Activated B cell treated with CpG ODN at 0.5 μM for 24 hours (primary cell): Measurements from ENCODE around the gene DNAH8. TPM values are rescaled to one million over a fixed set of nuclear protein-coding genes. Genes with fewer than 3 reads are reported as not detected.
"Not testable (repeated sequence)": the region's sequence is repeated elsewhere in the genome, so short reads cannot be mapped to it uniquely, and the experiment has no call there.

ENCODE experiments used
- ATAC-seq: fragments of 200-7000 bp; cut with Tn5 transposase; one replicate; pipeline ENCODE4 v1.10.0; 2021; ENCODE audit warnings: low read depth, mild to moderate bottlenecking, moderate library complexity
- CTCF ChIA-PET: fragments of 350-600 bp; sonication (Branson Sonifier 250); formaldehyde crosslinking; loops from one replicate; lab custom pipeline; 2021; ENCODE audit warnings: antibody characterized with exemption; lab: Charles Lee
- POLR2A ChIA-PET: fragments of 350-600 bp; sonication (Branson Sonifier 250); formaldehyde crosslinking; loops from one replicate; lab custom pipeline; 2021; ENCODE audit warnings: antibody characterized with exemption; lab: Charles Lee
- DNase-seq: peaks from one replicate; pipeline ENCODE4 v3.0.0; 2022
- H3K27ac Mint-ChIP-seq: one replicate; pipeline ENCODE4 v1.8.0; 2020; ENCODE audit warnings: mixed read lengths
- H3K27me3 Mint-ChIP-seq: one replicate; pipeline ENCODE4 v1.8.0; 2021; ENCODE audit warnings: mixed read lengths
- H3K36me3 Mint-ChIP-seq: one replicate; pipeline ENCODE4 v1.8.0; 2021; ENCODE audit warnings: low read depth, mixed read lengths
- H3K4me1 Mint-ChIP-seq: one replicate; pipeline ENCODE4 v1.8.0; 2021; ENCODE audit warnings: mixed read lengths
- H3K4me3 Mint-ChIP-seq: one replicate; pipeline ENCODE4 v1.8.0; 2020; ENCODE audit warnings: mild to moderate bottlenecking, mixed read lengths
- H3K9me3 Mint-ChIP-seq: one replicate; pipeline ENCODE4 v1.8.0; 2020; ENCODE audit warnings: mixed read lengths
- CTCF ChIP-seq: fragments of 200-600 bp; IDR thresholded peaks from one replicate; pipeline ENCODE4 v1.8.0; 2022; ENCODE audit warnings: antibody characterized with exemption, mild to moderate bottlenecking
- intact Hi-C: fragments of 100-400 bp; cut with micrococcal nuclease; formaldehyde crosslinking; loops from one replicate; pipeline ENCODE4 v1.15.1; 2024
- total RNA-seq: library from RNA; stranded (reverse); gene quantifications from 2 replicates; pipeline ENCODE4 v1.2.3, GENCODE V29; 2022

DNAH8 gene
- total RNA-seq, 1 donor from 2014 or later, result 2.0 TPM

GRCh38 chr6:38871741-38872568 is 156.8 kb downstream of the DNAH8 start:
- DNase-seq (no peak), ATAC-seq (peak; percentile 42)
- no peaks in the 10 kb centered on the region for H3K9me3 Mint-ChIP-seq
- H3K27ac Mint-ChIP-seq, result no peak overlapping the region
- intact Hi-C loops, result loop anchor here (1.0 kb wide), 1 partner anchor 431 kb away; no protein-coding TSS in a partner anchor
- no peak overlapping the region for H3K4me3 Mint-ChIP-seq
- TF ChIP-seq CTCF, result peak; percentile 79
- H3K36me3 Mint-ChIP-seq, result no peaks in the 10 kb centered on the region
- ChIA-PET POLR2A (no interaction called here), CTCF (interaction anchor here (1.0 to 2.8 kb wide), 7 partner anchors 15 to 439 kb away, joined by 3 to 22 read pairs (median 4); no protein-coding TSS in a partner anchor)
- H3K27me3 Mint-ChIP-seq, result no peaks in the 10 kb centered on the region
- peaks cover 3% of the 10 kb centered on the region for H3K4me1 Mint-ChIP-seq

GRCh38 chr6:38873001-38873400 is 157.9 kb downstream of the DNAH8 start:
- Mint-ChIP-seq H3K9me3 (no peaks in the 10 kb centered on the region), H3K27me3 (no peaks in the 10 kb centered on the region), H3K27ac (no peak overlapping the region), H3K4me3 (no peak overlapping the region), H3K4me1 (peaks cover 3% of the 10 kb centered on the region), H3K36me3 (no peaks in the 10 kb centered on the region)
- CTCF ChIA-PET, result interaction anchor here (0.9 to 2.8 kb wide), 6 partner anchors 14 to 437 kb away, joined by 3 to 22 read pairs (median 5); no protein-coding TSS in a partner anchor
- ATAC-seq, result no peak
- POLR2A ChIA-PET, result no interaction called here
- no peak for TF ChIP-seq CTCF
- intact Hi-C loops, result no loop called here
- DNase-seq, result no peak

GRCh38 chr6:38873816-38874215 is 158.7 kb downstream of the DNAH8 start:
- H3K9me3 Mint-ChIP-seq, H3K27me3 Mint-ChIP-seq, H3K36me3 Mint-ChIP-seq, POLR2A ChIA-PET, H3K4me1 Mint-ChIP-seq, ATAC-seq, H3K27ac Mint-ChIP-seq, H3K4me3 Mint-ChIP-seq, intact Hi-C loops, DNase-seq: not testable (repeated sequence)
- CTCF ChIA-PET, result interaction anchor here (0.9 to 2.6 kb wide), 2 partner anchors 16 to 429 kb away, joined by 3 to 22 read pairs; no protein-coding TSS in a partner anchor

GRCh38 chr6:38876475-38876874 is 161.4 kb downstream of the DNAH8 start:
- ATAC-seq, result no peak
- Mint-ChIP-seq H3K27me3 (no peaks in the 10 kb centered on the region), H3K4me3 (no peak overlapping the region), H3K9me3 (peaks cover 3% of the 10 kb centered on the region), H3K4me1 (peaks cover 3% of the 10 kb centered on the region), H3K27ac (no peak overlapping the region), H3K36me3 (no peaks in the 10 kb centered on the region)
- TF ChIP-seq CTCF, result no peak
- CTCF ChIA-PET, result no interaction called here
- intact Hi-C loops, result no loop called here
- DNase-seq, result no peak
- POLR2A ChIA-PET, result no interaction called here

GRCh38 chr6:38877721-38878120 is 162.6 kb downstream of the DNAH8 start:
- Mint-ChIP-seq H3K27ac (no peak overlapping the region), H3K4me3 (no peak overlapping the region), H3K36me3 (no peaks in the 10 kb centered on the region), H3K27me3 (no peaks in the 10 kb centered on the region), H3K9me3 (peaks cover 3% of the 10 kb centered on the region), H3K4me1 (no peaks in the 10 kb centered on the region)
- POLR2A ChIA-PET, result no interaction called here
- intact Hi-C loops, result no loop called here
- ATAC-seq, result no peak
- no peak for TF ChIP-seq CTCF
- CTCF ChIA-PET, result no interaction called here
- no peak for DNase-seq
